NCI-H460 (cell line): ENCODE results near the gene CNGA3. TPM values are rescaled to one million over a fixed set of nuclear protein-coding genes. Genes with fewer than 3 reads are reported as not detected.
A peak's percentile ranks its signal among the peaks of the same experiment; 100 is the strongest.

Experiments used
- DNase-seq: peaks from one replicate; pipeline ENCODE4 v3.0.0-alpha.2; 2016; ENCODE audit warnings: low read depth; ENCODE audit errors: extremely low read depth
- total RNA-seq: library from RNA; depleted of rRNA; stranded (reverse); fragments of >200 nt; shearing (Covaris generic); gene quantifications from 2 replicates; pipeline ENCODE4 v1.2.3, GENCODE V29; 2014

The CNGA3 gene
- total RNA-seq, 1 experiment from 2014 or later, result not detected

GRCh38 chr2:98376301-98376910, 30.1 kb downstream of the CNGA3 start:
- DNase-seq, result no peak

GRCh38 chr2:98376996-98377395, 30.7 kb downstream of the CNGA3 start:
- no peak for DNase-seq

GRCh38 chr2:98377544-98377943, 31.3 kb downstream of the CNGA3 start:
- no peak for DNase-seq

GRCh38 chr2:98378196-98378595, 31.9 kb downstream of the CNGA3 start:
- no peak for DNase-seq

GRCh38 chr2:98378901-98379300, 32.6 kb downstream of the CNGA3 start:
- DNase-seq, result no peak

- no peak for DNase-seq
Measured at GRCh38 chr2:98379311-98380202, 33.3 kb downstream of the CNGA3 start.

GRCh38 chr2:98380203-98380535, 33.9 kb downstream of the CNGA3 start:
- no peak for DNase-seq

- DNase-seq, result no peak
Measured at GRCh38 chr2:98381494-98381893, 35.2 kb downstream of the CNGA3 start.

- no peak for DNase-seq
Measured at GRCh38 chr2:98382086-98382485, 35.8 kb downstream of the CNGA3 start.

- no peak for DNase-seq
Measured at GRCh38 chr2:98382739-98383138, 36.5 kb downstream of the CNGA3 start.

- no peak for DNase-seq
Measured at GRCh38 chr2:98383166-98383565, 36.9 kb downstream of the CNGA3 start.

GRCh38 chr2:98385050-98385699, 38.9 kb downstream of the CNGA3 start:
- peak; percentile 78 for DNase-seq

GRCh38 chr2:98387478-98387877, 41.2 kb downstream of the CNGA3 start:
- DNase-seq, result no peak

GRCh38 chr2:98388081-98388480, 41.8 kb downstream of the CNGA3 start:
- DNase-seq, result no peak

- DNase-seq, result no peak
Measured at GRCh38 chr2:98388601-98389250, 42.5 kb downstream of the CNGA3 start.

- DNase-seq, result no peak
Measured at GRCh38 chr2:98389251-98389605, 43.0 kb downstream of the CNGA3 start.

- no peak for DNase-seq
Measured at GRCh38 chr2:98390571-98391476, 44.6 kb downstream of the CNGA3 start.

- no peak for DNase-seq
Measured at GRCh38 chr2:98391581-98392270, 45.5 kb downstream of the CNGA3 start.

- no peak for DNase-seq
Measured at GRCh38 chr2:98393354-98393753, 47.1 kb downstream of the CNGA3 start.
